ENCODE results near the gene MRPS23. TPM values are rescaled to one million over a fixed set of nuclear protein-coding genes. Genes with fewer than 3 reads are reported as not detected.

MRPS23 gene
- 10 to 100 TPM in 2 of 4 donors, 1 to 10 TPM in 2; 5.9 to 35.2 (median 16.8) TPM for total RNA-seq

DNA sequence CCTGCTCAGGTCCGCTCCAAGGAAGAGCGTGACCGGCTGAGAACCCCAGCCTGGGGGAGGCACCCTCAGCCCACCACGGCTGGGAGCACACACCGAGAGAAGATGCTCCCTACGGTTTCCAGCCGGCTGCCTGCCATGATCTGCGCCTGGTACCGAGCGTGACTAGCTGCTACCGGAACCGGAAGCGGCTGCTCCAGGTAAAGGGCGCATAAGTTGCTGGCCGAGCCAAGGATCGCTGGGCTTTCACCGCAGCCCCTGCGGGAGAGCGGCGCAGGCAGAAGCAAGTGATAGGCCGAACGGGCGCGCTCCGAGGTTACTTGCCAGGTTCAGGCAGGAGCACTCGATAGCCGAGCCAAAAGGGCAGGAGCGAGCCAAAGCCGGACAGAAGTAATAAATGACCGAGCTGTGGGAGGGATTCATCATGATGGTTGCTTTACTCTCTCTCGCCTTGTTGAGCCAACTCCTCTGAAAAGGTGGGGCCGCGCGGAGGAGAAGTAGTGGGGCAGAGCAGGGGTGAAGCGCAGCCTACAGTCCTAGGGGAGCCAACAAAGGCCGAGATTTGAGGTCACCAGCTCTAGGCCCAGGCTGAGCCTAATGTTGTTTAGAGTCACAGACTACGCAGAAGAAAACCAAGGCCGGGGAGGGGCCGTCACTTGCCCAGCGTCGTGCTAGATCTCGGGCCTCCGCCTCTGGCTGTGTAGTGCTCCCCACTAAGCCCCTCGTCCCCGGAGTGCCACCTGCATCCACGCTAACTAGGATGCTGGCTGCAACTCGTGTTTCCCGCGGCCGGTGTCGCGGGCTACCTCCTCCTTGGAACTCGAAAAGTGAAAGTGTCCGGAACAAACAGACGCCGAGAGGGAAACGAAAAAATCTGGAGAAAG, at the start of gene MRPS23:
MRPS23 (minus strand) TSS at position 171 of the 881 bp plus-strand sequence; CDS start at position 137, 34 bp downstream.
- peak within 1 kb of the TSS; percentile 92 to 94 for H3K27ac ChIP-seq
- TF ChIP-seq, protein P1, sequence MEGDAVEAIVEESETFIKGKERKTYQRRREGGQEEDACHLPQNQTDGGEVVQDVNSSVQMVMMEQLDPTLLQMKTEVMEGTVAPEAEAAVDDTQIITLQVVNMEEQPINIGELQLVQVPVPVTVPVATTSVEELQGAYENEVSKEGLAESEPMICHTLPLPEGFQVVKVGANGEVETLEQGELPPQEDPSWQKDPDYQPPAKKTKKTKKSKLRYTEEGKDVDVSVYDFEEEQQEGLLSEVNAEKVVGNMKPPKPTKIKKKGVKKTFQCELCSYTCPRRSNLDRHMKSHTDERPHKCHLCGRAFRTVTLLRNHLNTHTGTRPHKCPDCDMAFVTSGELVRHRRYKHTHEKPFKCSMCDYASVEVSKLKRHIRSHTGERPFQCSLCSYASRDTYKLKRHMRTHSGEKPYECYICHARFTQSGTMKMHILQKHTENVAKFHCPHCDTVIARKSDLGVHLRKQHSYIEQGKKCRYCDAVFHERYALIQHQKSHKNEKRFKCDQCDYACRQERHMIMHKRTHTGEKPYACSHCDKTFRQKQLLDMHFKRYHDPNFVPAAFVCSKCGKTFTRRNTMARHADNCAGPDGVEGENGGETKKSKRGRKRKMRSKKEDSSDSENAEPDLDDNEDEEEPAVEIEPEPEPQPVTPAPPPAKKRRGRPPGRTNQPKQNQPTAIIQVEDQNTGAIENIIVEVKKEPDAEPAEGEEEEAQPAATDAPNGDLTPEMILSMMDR (IDR thresholded peaks at IDR 0.05): peak in 2 of 4 experiments; percentile 37 to 45
- peak; percentile 84 to 87 for TF ChIP-seq POLR2A (IDR thresholded peaks at IDR 0.05)
- no peaks in the 10 kb centered on the region for H3K9me3 ChIP-seq
- no peaks in the 10 kb centered on the region for H3K27me3 ChIP-seq
- peak; percentile 98 for DNase-seq
- peaks cover 4 to 7% of the 10 kb centered on the region in 2 donors for H3K4me1 ChIP-seq
- intact Hi-C loops (cut with DNase I; ENCODE audit: low total_unique reads): no loop called here
- no peaks in the 10 kb centered on the region for H3K36me3 ChIP-seq
- H3K4me3 ChIP-seq: peak within 1 kb of the TSS; percentile 88 to 99

- H3K36me3 ChIP-seq: no peaks in the 10 kb centered on the region
- H3K4me1 ChIP-seq: peaks cover 4 to 47% of the 10 kb centered on the region in 2 donors
- no peaks in the 10 kb centered on the region for H3K27me3 ChIP-seq
- TF ChIP-seq, protein P1 (IDR thresholded peaks at IDR 0.05): no peak
- H3K27ac ChIP-seq: peak overlapping the region; percentile 80 to 83
- intact Hi-C loops (cut with DNase I; ENCODE audit: low total_unique reads): no loop called here
- H3K9me3 ChIP-seq: no peaks in the 10 kb centered on the region
- H3K4me3 ChIP-seq: no peak overlapping the region
- peak in 1 of 2 donors; percentile 38 for DNase-seq
Measured at GRCh38 chr17:57899391-57899790, 49.5 kb upstream of the MRPS23 start.

DNA sequence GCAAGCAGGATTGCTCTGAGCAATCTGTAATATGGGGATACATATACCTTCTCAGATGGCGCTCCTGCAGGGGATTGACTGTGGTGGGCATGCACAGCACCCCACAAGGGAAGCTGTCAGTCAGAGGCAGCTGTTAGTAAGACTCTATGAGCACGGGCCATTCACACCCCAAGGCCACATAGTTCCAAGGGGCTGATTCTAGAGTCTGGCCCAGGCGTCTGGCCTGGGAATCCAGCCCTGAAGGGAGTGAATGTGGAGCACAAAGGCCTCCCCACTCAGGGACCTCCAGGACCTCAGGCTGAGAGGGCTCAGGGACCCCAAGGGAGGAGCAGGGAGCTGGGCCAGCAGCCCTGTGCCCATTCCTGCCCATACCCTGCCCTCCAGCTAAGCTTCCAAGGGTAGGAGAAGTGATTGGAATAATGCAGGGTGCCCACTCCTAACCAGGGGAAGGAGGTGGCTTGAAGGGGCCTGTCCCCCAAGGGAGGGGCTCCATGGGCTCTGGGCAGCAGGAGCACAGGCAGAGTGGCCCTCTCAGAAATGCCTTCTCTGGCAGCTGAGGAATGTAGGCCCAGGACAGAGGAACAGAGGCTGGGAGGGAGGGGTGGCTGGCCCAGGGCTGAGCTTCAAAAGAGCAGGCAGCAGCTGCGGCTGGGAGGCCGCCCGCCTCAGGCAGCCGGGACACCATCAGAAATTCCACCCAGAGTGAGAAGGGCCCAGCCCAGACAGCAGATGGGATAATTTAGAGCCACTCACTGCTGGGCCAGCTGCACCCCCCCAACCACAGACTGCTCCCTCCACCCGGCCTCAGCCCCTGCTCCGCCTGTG, 48.9 kb upstream of the MRPS23 start:
- TF ChIP-seq POLR2A (IDR thresholded peaks at IDR 0.05): no peak
- TF ChIP-seq, protein P1 (IDR thresholded peaks at IDR 0.05): no peak
- Histone ChIP-seq H3K36me3 (no peaks in the 10 kb centered on the region), H3K9me3 (no peaks in the 10 kb centered on the region), H3K4me3 (no peak overlapping the region), H3K4me1 (peaks cover 4 to 54% of the 10 kb centered on the region in 2 donors), H3K27me3 (no peaks in the 10 kb centered on the region), H3K27ac (peak overlapping the region; percentile 80 to 83)
- intact Hi-C loops (cut with DNase I; ENCODE audit: low total_unique reads): no loop called here
- peak in 1 of 2 donors; percentile 73 for DNase-seq

GRCh38 chr17:57895382-57896060, 45.7 kb upstream of the MRPS23 start:
- DNase-seq: peak; percentile 71 to 79

More at GRCh38 chr17:57895382-57896060, 45.7 kb upstream of the MRPS23 start:
- intact Hi-C loops (cut with DNase I; ENCODE audit: low total_unique reads): loop anchor here (2.0 kb wide), 1 partner anchor 59 kb away; the partner anchor contains the start of gene CUEDC1
- TF ChIP-seq, protein P1 (IDR thresholded peaks at IDR 0.05): no peak
- TF ChIP-seq POLR2A (IDR thresholded peaks at IDR 0.05): no peak
- Histone ChIP-seq H3K4me1 (peaks cover 4 to 70% of the 10 kb centered on the region in 2 donors), H3K9me3 (no peaks in the 10 kb centered on the region), H3K4me3 (no peak overlapping the region), H3K27me3 (no peaks in the 10 kb centered on the region), H3K36me3 (no peaks in the 10 kb centered on the region), H3K27ac (peak overlapping the region; percentile 70 to 89)
